GM12874 (cell line): Measurements from ENCODE around the gene S1PR1.

ENCODE experiments used
- CTCF ChIP-seq: IDR thresholded peaks from 2 replicates; pipeline ENCODE4 v1.5.1; 2011; ENCODE audit warnings: low read depth, mild to moderate bottlenecking, control low read depth, low read length, moderate library complexity; ENCODE audit not compliant: insufficient read depth

Gene S1PR1

GRCh38 chr1:101196668-101197067 is 40.2 kb upstream of the S1PR1 start:
- TF ChIP-seq CTCF: no peak

- no peak for TF ChIP-seq CTCF
Observed at GRCh38 chr1:101198842-101199636, 37.8 kb upstream of the S1PR1 start.

- no peak for TF ChIP-seq CTCF
Observed at GRCh38 chr1:101199637-101199982, 37.2 kb upstream of the S1PR1 start.

- no peak for TF ChIP-seq CTCF
Observed at GRCh38 chr1:101200513-101200912, 36.3 kb upstream of the S1PR1 start.

GRCh38 chr1:101203820-101204540 is 32.8 kb upstream of the S1PR1 start:
- no peak for TF ChIP-seq CTCF

GRCh38 chr1:101205457-101205856 is 31.4 kb upstream of the S1PR1 start:
- TF ChIP-seq CTCF: no peak

GRCh38 chr1:101207891-101208290 is 28.9 kb upstream of the S1PR1 start:
- no peak for TF ChIP-seq CTCF
